Right lobe of liver (tissue), 6 donors: Measurements from ENCODE around the gene MYOC. TPM values are rescaled to one million over a fixed set of nuclear protein-coding genes. Genes with fewer than 3 reads are reported as not detected.

Experiments
- ATAC-seq, 4 donors: fragments of 200-7000 bp; cut with Tn5 transposase; one replicate each; pipeline ENCODE4 v1.9.1; 2020; ENCODE audit warnings: mild to moderate bottlenecking in 4 of 4, moderate library complexity in 4 of 4
- DNase-seq, 3 donors: peaks; one replicate each; pipeline ENCODE4 v3.0.0-alpha.2; 2020
- H3K27ac ChIP-seq, 3 donors: fragments of 200-600 bp; one replicate each; pipeline ENCODE4 v1.8.0; 2022
- H3K27me3 ChIP-seq, 2 donors: fragments of 200-600 bp; one replicate each; pipeline ENCODE4 v1.8.0; 2022
- H3K36me3 ChIP-seq, 4 donors: fragments of 200-600 bp; sonication (generic) in 1 of 4; one replicate each; pipeline versions ENCODE4 v1.5.1 to v1.8.0; 2017 to 2022; ENCODE audit warnings: control low read depth in 1 of 4
- H3K4me1 ChIP-seq, 4 donors: fragments of 200-600 bp; sonication (generic) in 1 of 4; one replicate each; pipeline versions ENCODE4 v1.5.1 to v1.8.0; 2017 to 2022; ENCODE audit warnings: control low read depth in 1 of 4
- H3K4me3 ChIP-seq, 3 donors: fragments of 200-600 bp; one replicate each; pipeline ENCODE4 v1.8.0; 2022
- H3K9me3 ChIP-seq, 4 donors: fragments of 200-600 bp; sonication (generic) in 1 of 4; one replicate each; pipeline versions ENCODE4 v1.5.1 to v1.8.0; 2017 to 2022; ENCODE audit warnings: control low read depth in 1 of 4
- CTCF ChIP-seq, 4 donors: fragments of 200-600 bp in 3 of 4; fragments of 450-650 bp in 1 of 4; IDR thresholded peaks; one replicate each; pipeline versions ENCODE4 v1.5.1 to v1.8.0; 2016 to 2022; ENCODE audit warnings: antibody characterized with exemption in 4 of 4, mild to moderate bottlenecking in 2 of 4
- POLR2A ChIP-seq: fragments of 450-650 bp; IDR thresholded peaks from one replicate; pipeline ENCODE4 v1.6.1; 2017; ENCODE audit warnings: antibody characterized with exemption, mild to moderate bottlenecking
- WGBS: methylation state at CpG from one replicate; pipeline ENCODE4 v1.1.6; 2018; ENCODE audit warnings: low coverage, low lambda C conversion rate; ENCODE audit not compliant: insufficient coverage; ENCODE audit errors: missing lambda C conversion rate; 5-methylcytosine and 5-hydroxymethylcytosine counted together
- intact Hi-C, 2 donors: fragments of 100-400 bp; cut with DNase I; formaldehyde crosslinking; loops; one replicate each; pipeline versions ENCODE4 v1.11.2 to v1.14.1; 2022
- total RNA-seq, 6 experiments: library from RNA; depleted of rRNA in 2 of 6; stranded (reverse); fragments of >200 nt in 2 of 6; fragmentation: NEBNext Ultra II Directional in 3 of 6; extraction: Animal tissue kit (Norgen Biotek cat#: 25700) in 3 of 6; gene quantifications; one replicate each; pipeline versions ENCODE4 v1.1.0 to v1.2.4, GENCODE V29; 2016 to 2023
- donor health status: DM: no; HTN: yes; CAD: no.
- donor health status: DM: no; HTN: no; CAD: no.
- donor health status: DM: no; HTN: no; CAD: no.
- donor health status: DM: no; HTN: yes; CAD: no.
- donor health status: DM: no; HTN: yes; CAD: no.

Gene MYOC
- total RNA-seq, 6 experiments from 2014 or later = not detected

- no peaks in the 10 kb centered on the region for H3K27me3 ChIP-seq
- WGBS = 100% methylated on average over 2 of the region's 3 CpGs
- no peak for DNase-seq
- TF ChIP-seq POLR2A (no peak), CTCF (IDR thresholded peaks at IDR 0.05) (no peak)
- H3K36me3 ChIP-seq = no peaks in the 10 kb centered on the region
- intact Hi-C loops = no loop called here
- H3K9me3 ChIP-seq = no peaks in the 10 kb centered on the region
- H3K4me1 ChIP-seq = peaks cover 0 to 4% (median under 1%) of the 10 kb centered on the region in 4 donors
- H3K27ac ChIP-seq = no peak overlapping the region
- no peak overlapping the region for H3K4me3 ChIP-seq
- no peak for ATAC-seq
These were observed 27.9 kb upstream of the MYOC start for GRCh38 chr1:171680339-171680738.

DNA sequence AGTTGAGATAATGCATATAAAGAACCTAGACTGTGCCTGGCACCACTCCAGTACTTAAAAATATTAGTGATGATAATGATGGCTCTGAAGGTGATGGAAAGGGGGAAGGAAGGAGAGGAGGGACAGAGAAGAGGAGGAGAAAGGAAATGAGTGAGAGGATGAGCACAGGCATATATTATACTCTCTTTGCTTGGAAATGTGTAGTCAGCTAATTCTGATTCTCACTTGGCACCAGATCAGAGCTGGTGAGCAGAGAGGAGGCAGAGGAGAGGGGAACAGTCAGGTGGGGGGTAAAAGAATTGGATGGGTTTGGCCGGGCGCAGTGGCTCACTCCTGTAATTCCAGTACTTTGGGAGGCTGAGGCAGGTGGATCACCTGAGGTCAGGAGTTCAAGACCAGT, 24.3 kb upstream of the MYOC start:
- intact Hi-C loops = no loop called here
- Histone ChIP-seq H3K4me1 (peaks cover 0 to 15% (median 3%) of the 10 kb centered on the region in 4 donors), H3K27me3 (no peaks in the 10 kb centered on the region), H3K4me3 (no peak overlapping the region), H3K36me3 (no peaks in the 10 kb centered on the region), H3K9me3 (no peaks in the 10 kb centered on the region), H3K27ac (no peak overlapping the region)
- ATAC-seq = no peak
- no peak for DNase-seq
- no peak for TF ChIP-seq POLR2A
- TF ChIP-seq CTCF (IDR thresholded peaks at IDR 0.05) = no peak
- WGBS = 88% methylated on average over 2 of the region's 2 CpGs

- H3K4me3 ChIP-seq = no peak overlapping the region
- peak; percentile 33 to 92 (median 82) for ATAC-seq
- H3K9me3 ChIP-seq = no peaks in the 10 kb centered on the region
- intact Hi-C loops = no loop called here
- WGBS = 70% methylated on average over 3 of the region's 3 CpGs
- peak overlapping the region in 1 of 3 donors; percentile 31 for H3K27ac ChIP-seq
- no peaks in the 10 kb centered on the region for H3K36me3 ChIP-seq
- peaks cover 0 to 15% (median 3%) of the 10 kb centered on the region in 4 donors for H3K4me1 ChIP-seq
- DNase-seq = peak in 1 of 3 donors; percentile 48
- TF ChIP-seq POLR2A = no peak
- TF ChIP-seq CTCF (IDR thresholded peaks at IDR 0.05) = no peak
- H3K27me3 ChIP-seq = no peaks in the 10 kb centered on the region
These were observed 22.2 kb upstream of the MYOC start for GRCh38 chr1:171674431-171675405.

DNA sequence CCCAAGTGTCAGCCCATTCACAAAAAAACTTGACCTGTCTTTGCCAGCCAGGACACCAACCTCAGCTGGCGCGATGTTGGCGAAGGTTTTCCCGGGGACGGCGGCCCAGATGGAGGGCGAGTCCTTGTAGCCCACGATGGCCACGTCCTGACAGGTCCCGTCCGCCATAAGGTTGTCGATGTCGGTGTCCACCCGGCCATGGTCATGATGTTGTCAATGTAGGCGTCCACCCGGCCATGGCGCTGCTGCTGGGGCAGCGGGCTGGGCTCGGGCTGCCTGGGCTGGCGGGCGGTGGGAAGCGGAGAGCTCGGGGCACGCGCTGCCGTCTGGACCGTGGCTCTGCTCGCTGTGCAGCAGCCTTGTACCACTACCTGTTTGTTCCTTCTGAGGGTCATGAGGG, 18.3 kb upstream of the MYOC start:
- Histone ChIP-seq H3K9me3 (no peaks in the 10 kb centered on the region), H3K36me3 (no peaks in the 10 kb centered on the region), H3K4me3 (no peak overlapping the region), H3K27ac (no peak overlapping the region), H3K27me3 (no peaks in the 10 kb centered on the region), H3K4me1 (peaks cover 0 to 14% (median 3%) of the 10 kb centered on the region in 4 donors)
- intact Hi-C loops = no loop called here
- WGBS = 93% methylated on average over 8 of the region's 28 CpGs
- TF ChIP-seq CTCF (IDR thresholded peaks at IDR 0.05) = no peak
- no peak for TF ChIP-seq POLR2A
- ATAC-seq = no peak
- no peak for DNase-seq
